Endothelial cell of umbilical vein (primary cell): ENCODE data around the gene CEP83. TPM values are rescaled to one million over a fixed set of nuclear protein-coding genes. Genes with fewer than 3 reads are reported as not detected.

Experiments used
- BruUV-seq: library from RNA; stranded (reverse); fragments of 400-500 nt; replicated peaks from 2 replicates; lab custom pipeline; 2021; lab: Mats Ljungman, UMichigan
- CTCF ChIA-PET: fragments of 300-600, 350-600 bp; sonication (Branson Sonifier 250); formaldehyde crosslinking; loops from one replicate; lab custom pipeline; 2021; ENCODE audit warnings: antibody characterized with exemption, inconsistent platforms; lab: Charles Lee
- POLR2A ChIA-PET: fragments of 300-600, 350-600 bp; sonication (Branson Sonifier 250); formaldehyde crosslinking; loops from one replicate; lab custom pipeline; 2021; ENCODE audit warnings: antibody characterized with exemption, inconsistent platforms; lab: Charles Lee
- DNase-seq: peaks from one replicate; pipeline ENCODE4 v3.0.0-alpha.2; 2011; ENCODE audit warnings: low read depth, low spot score
- FAIRE-seq: peaks from 2 replicates; lab custom pipeline; 2011; peaks lifted over from hg19 to GRCh38; lab: Jason Lieb, UNC
- H2AFZ ChIP-seq: 2 replicates; pipeline ENCODE4 v1.6.0; 2012; ENCODE audit warnings: low read depth, low read length, control low read depth, inconsistent platforms
- H3K27ac ChIP-seq: 2 replicates; pipeline ENCODE4 v1.5.1; 2011; ENCODE audit warnings: low read depth, mild to moderate bottlenecking, control low read depth, low read length, moderate library complexity; ENCODE audit not compliant: insufficient read depth
- H3K27me3 ChIP-seq, 2 experiments: 2 replicates each; pipeline versions ENCODE4 v1.6.0 to v1.6.1; 2011; ENCODE audit warnings: low read length in 2 of 2, mixed read lengths in 1 of 2; ENCODE audit not compliant: control insufficient read depth in 2 of 2, insufficient read depth in 2 of 2
- H3K36me3 ChIP-seq, 2 experiments: 2 replicates in 1 of 2; 3 replicates in 1 of 2; pipeline ENCODE4 v1.5.1; 2011; ENCODE audit warnings: low read length in 2 of 2, mild to moderate bottlenecking in 1 of 2, moderate library complexity in 1 of 2; ENCODE audit not compliant: control insufficient read depth in 2 of 2, insufficient read depth in 2 of 2; ENCODE audit errors: extremely low read depth in 1 of 2
- H3K4me1 ChIP-seq: 3 replicates; pipeline ENCODE4 v1.5.1; 2011; ENCODE audit warnings: mild to moderate bottlenecking, low read length; ENCODE audit not compliant: control insufficient read depth, insufficient read depth; ENCODE audit errors: extremely low read depth
- H3K4me2 ChIP-seq: 2 replicates; pipeline ENCODE4 v1.6.1; 2011; ENCODE audit warnings: low read length, control low read depth, mixed read lengths; ENCODE audit not compliant: insufficient read depth
- H3K4me3 ChIP-seq, 3 experiments: fragments of 200-600 bp in 1 of 3; sonication (generic), shearing (Covaris generic) in 1 of 3; replicated peaks in 1 of 3; 2 replicates each; pipeline ENCODE4 v1.5.1; 2011 to 2016; ENCODE audit warnings: control low read depth in 3 of 3, low read length in 3 of 3, mild to moderate bottlenecking in 2 of 3, inconsistent platforms in 1 of 3, low read depth in 1 of 3, moderate library complexity in 1 of 3; ENCODE audit not compliant: insufficient read depth in 1 of 3
- H3K79me2 ChIP-seq: 2 replicates; pipeline ENCODE4 v1.6.0; 2012; ENCODE audit warnings: low read length, inconsistent platforms; ENCODE audit not compliant: control insufficient read depth, insufficient read depth
- H3K9ac ChIP-seq: replicated peaks from 2 replicates; pipeline ENCODE3; 2011; ENCODE audit warnings: low read length, control low read depth; ENCODE audit not compliant: insufficient read depth; ENCODE audit errors: extremely low read depth
- H3K9me1 ChIP-seq: replicated peaks from 3 replicates; pipeline ENCODE4 v1.6.0; 2011; ENCODE audit warnings: mild to moderate bottlenecking, low read length; ENCODE audit not compliant: control insufficient read depth, insufficient read depth; ENCODE audit errors: extremely low read depth
- H3K9me3 ChIP-seq: replicated peaks from 2 replicates; pipeline ENCODE4 v1.5.1; 2012; ENCODE audit warnings: low read length, inconsistent platforms; ENCODE audit not compliant: control insufficient read depth, insufficient read depth
- H4K20me1 ChIP-seq: replicated peaks from 2 replicates; pipeline ENCODE3; 2011; ENCODE audit warnings: mild to moderate bottlenecking, low read length; ENCODE audit not compliant: control insufficient read depth, insufficient read depth; ENCODE audit errors: extremely low read depth
- CTCF ChIP-seq, 2 donors: IDR thresholded peaks; 1 replicate in 1 of 2; 2 replicates in 1 of 2; pipeline ENCODE4 v1.5.1; 2011; ENCODE audit warnings: low read length in 2 of 2, mild to moderate bottlenecking in 2 of 2, moderate library complexity in 2 of 2, control low read depth in 1 of 2, inconsistent platforms in 1 of 2, low read depth in 1 of 2; ENCODE audit not compliant: insufficient read depth in 1 of 2; ENCODE audit errors: extremely low read depth in 1 of 2
- EZH2 ChIP-seq: IDR thresholded peaks from 2 replicates; pipeline ENCODE4 v1.6.1; 2012; ENCODE audit warnings: borderline replicate concordance, low read depth, mild to moderate bottlenecking, moderate library complexity, low read length, inconsistent platforms; ENCODE audit not compliant: severe bottlenecking
- FOS ChIP-seq: IDR thresholded peaks from 2 replicates; pipeline ENCODE4 v1.6.1; 2011; ENCODE audit warnings: mild to moderate bottlenecking, low read length, moderate library complexity, borderline replicate concordance; ENCODE audit not compliant: insufficient read depth
- GATA2 ChIP-seq: IDR thresholded peaks from 2 replicates; pipeline ENCODE4 v1.7.0; 2011; ENCODE audit warnings: low read depth, mild to moderate bottlenecking, moderate library complexity, mixed read lengths, low read length; ENCODE audit not compliant: insufficient read length, insufficient read depth
- JUN ChIP-seq: IDR thresholded peaks from 2 replicates; pipeline ENCODE4 v1.6.1; 2011; ENCODE audit warnings: borderline replicate concordance, low read depth; ENCODE audit not compliant: insufficient read length, insufficient read depth
- MAX ChIP-seq: IDR thresholded peaks from 2 replicates; pipeline ENCODE4 v1.6.1; 2011; ENCODE audit not compliant: insufficient read depth, insufficient read length
- MYC ChIP-seq: IDR thresholded peaks from one replicate; pipeline ENCODE4 v1.6.1; 2011; ENCODE audit warnings: mild to moderate bottlenecking, low read depth, low read length
- POLR2A ChIP-seq: IDR thresholded peaks from 2 replicates; pipeline ENCODE4 v1.6.1; 2012; ENCODE audit warnings: low read depth, mild to moderate bottlenecking, control low read depth, low read length
- POLR2AphosphoS5 ChIP-seq: IDR thresholded peaks from 2 replicates; pipeline ENCODE4 v1.6.1; 2012; ENCODE audit warnings: low read depth, mild to moderate bottlenecking, control low read depth, low read length, moderate library complexity; ENCODE audit not compliant: insufficient read depth
- dilution Hi-C: fragments of 300-500 bp; cut with MboI; formaldehyde crosslinking; loops from one replicate; pipeline ENCODE4 v1.15.0; 2019; ENCODE audit warnings: low sequenced_read_pairs; ENCODE audit not compliant: extremely low pct_ligation_motif_present
- intact Hi-C: fragments of 100-400 bp; cut with micrococcal nuclease; formaldehyde crosslinking; loops from one replicate; pipeline ENCODE4 v1.10.0; 2022
- polyA plus RNA-seq, 4 experiments: library from polyadenylated mRNA; depleted of rRNA in 3 of 4; stranded (reverse) in 3 of 4; unstranded in 1 of 4; fragments of >200 nt; gene quantifications; 2 replicates each; pipeline versions ENCODE4 v1.2.1 to v1.2.3, GENCODE V29; 2011 to 2012; ENCODE audit warnings: missing spikeins in 1 of 4
- total RNA-seq: library from RNA; stranded (reverse); gene quantifications from 2 replicates; pipeline ENCODE4 v1.2.3, GENCODE V29; 2021

CEP83 gene
- total and polyA plus RNA-seq, 2 donors (not counting 3 experiments of a cell fraction or from before 2014, with no cell fraction given) = 2.9 to 15.3 TPM

- H3K4me2 ChIP-seq = no peak overlapping the region
- FAIRE-seq = no peak
- intact Hi-C loops (no loop called here), dilution Hi-C loops (no loop called here)
- H2AFZ ChIP-seq = no peak overlapping the region
- H3K27ac ChIP-seq = no peak overlapping the region
- DNase-seq = no peak
- H4K20me1 ChIP-seq = no peaks in the 10 kb centered on the region
- BruUV-seq = no TSS peak
- no peak overlapping the region for H3K9ac ChIP-seq
- no peaks in the 10 kb centered on the region for H3K4me1 ChIP-seq
- no peaks in the 10 kb centered on the region for H3K36me3 ChIP-seq
- H3K9me1 ChIP-seq = no peaks in the 10 kb centered on the region
- no peaks in the 10 kb centered on the region for H3K79me2 ChIP-seq
- ChIA-PET POLR2A (no interaction called here), CTCF (interaction anchor here (0.6 kb wide), 1 partner anchor 199 kb away, joined by 3 read pairs; no protein-coding TSS in a partner anchor)
- TF ChIP-seq POLR2AphosphoS5 (no peak), FOS (no peak), EZH2 (no peak), JUN (no peak), MAX (no peak), GATA2 (no peak), CTCF (IDR thresholded peaks at IDR 0.05; ENCODE audit: extremely low read depth in 1 of 2, insufficient read depth in 1 of 2, low read depth in 1 of 2, low read length in 2 of 2) (no peak), MYC (no peak), POLR2A (no peak)
- H3K4me3 ChIP-seq = no peak overlapping the region
- H3K9me3 ChIP-seq = no peaks in the 10 kb centered on the region
- no peaks in the 10 kb centered on the region for H3K27me3 ChIP-seq
Observed at GRCh38 chr12:94386422-94386821, 73.2 kb downstream of the CEP83 start.
